Nephron progenitor cell (in vitro differentiated cells): ENCODE data around the gene SCAMP2.
A peak's percentile ranks its signal among the peaks of the same experiment; 100 is the strongest.

Source experiments
- DNase-seq: peaks from one replicate; pipeline ENCODE4 v3.0.0; 2021
- H3K27ac Mint-ChIP-seq: 2 replicates; pipeline ENCODE4 v1.8.0; 2021; ENCODE audit warnings: mild to moderate bottlenecking, moderate library complexity, mixed read lengths
- H3K27me3 Mint-ChIP-seq: 2 replicates; pipeline ENCODE4 v1.8.0; 2021; ENCODE audit warnings: mild to moderate bottlenecking, low read depth, mixed read lengths; ENCODE audit not compliant: poor library complexity
- H3K36me3 Mint-ChIP-seq: 2 replicates; pipeline ENCODE4 v1.8.0; 2021; ENCODE audit warnings: low read depth, mixed read lengths
- H3K4me1 Mint-ChIP-seq: 2 replicates; pipeline ENCODE4 v1.8.0; 2021; ENCODE audit warnings: mixed read lengths
- H3K4me3 Mint-ChIP-seq: 2 replicates; pipeline ENCODE4 v1.8.0; 2021; ENCODE audit warnings: mild to moderate bottlenecking, moderate library complexity, mixed read lengths
- H3K9me3 Mint-ChIP-seq: 2 replicates; pipeline ENCODE4 v1.8.0; 2021; ENCODE audit warnings: mild to moderate bottlenecking, moderate library complexity, mixed read lengths
- CTCF ChIP-seq: fragments of 200-600 bp; sonication (generic); IDR thresholded peaks from 2 replicates; pipeline ENCODE4 v1.5.0; 2021; ENCODE audit warnings: antibody characterized with exemption

SCAMP2 gene

GRCh38 chr15:74845208-74845568 is 28.0 kb downstream of the SCAMP2 start:
- no peak for TF ChIP-seq CTCF
- H3K4me1 Mint-ChIP-seq: peaks cover 44% of the 10 kb centered on the region
- peaks cover 26% of the 10 kb centered on the region for H3K36me3 Mint-ChIP-seq
- H3K9me3 Mint-ChIP-seq: no peaks in the 10 kb centered on the region
- DNase-seq: no peak
- H3K4me3 Mint-ChIP-seq: no peak overlapping the region
- no peaks in the 10 kb centered on the region for H3K27me3 Mint-ChIP-seq
- no peak overlapping the region for H3K27ac Mint-ChIP-seq

- no peak for TF ChIP-seq CTCF
- H3K9me3 Mint-ChIP-seq: no peaks in the 10 kb centered on the region
- H3K4me1 Mint-ChIP-seq: peaks cover 48% of the 10 kb centered on the region
- no peak for DNase-seq
- H3K27me3 Mint-ChIP-seq: no peaks in the 10 kb centered on the region
- H3K27ac Mint-ChIP-seq: peak overlapping the region; percentile 91
- no peak overlapping the region for H3K4me3 Mint-ChIP-seq
- peaks cover 26% of the 10 kb centered on the region for H3K36me3 Mint-ChIP-seq
Observed at GRCh38 chr15:74844319-74845207, 28.6 kb downstream of the SCAMP2 start.

GRCh38 chr15:74843891-74844299 is 29.3 kb downstream of the SCAMP2 start:
- Mint-ChIP-seq H3K4me1 (peaks cover 51% of the 10 kb centered on the region), H3K9me3 (no peaks in the 10 kb centered on the region), H3K4me3 (peak overlapping the region; percentile 85), H3K27ac (no peak overlapping the region), H3K27me3 (no peaks in the 10 kb centered on the region), H3K36me3 (peaks cover 26% of the 10 kb centered on the region)
- no peak for DNase-seq
- TF ChIP-seq CTCF: no peak

- TF ChIP-seq CTCF: no peak
- H3K4me3 Mint-ChIP-seq: peak overlapping the region; percentile 85
- DNase-seq: no peak
- peak overlapping the region; percentile 92 for H3K27ac Mint-ChIP-seq
- peaks cover 22% of the 10 kb centered on the region for H3K36me3 Mint-ChIP-seq
- no peaks in the 10 kb centered on the region for H3K27me3 Mint-ChIP-seq
- no peaks in the 10 kb centered on the region for H3K9me3 Mint-ChIP-seq
- peaks cover 54% of the 10 kb centered on the region for H3K4me1 Mint-ChIP-seq
Observed at GRCh38 chr15:74843445-74843828, 29.7 kb downstream of the SCAMP2 start.

- H3K4me1 Mint-ChIP-seq: peaks cover 53% of the 10 kb centered on the region
- peak; percentile 95 for DNase-seq
- no peaks in the 10 kb centered on the region for H3K27me3 Mint-ChIP-seq
- peak within 1 kb of the TSS; percentile 90 for H3K4me3 Mint-ChIP-seq
- peaks cover 16% of the 10 kb centered on the region for H3K36me3 Mint-ChIP-seq
- H3K27ac Mint-ChIP-seq: peak within 1 kb of the TSS; percentile 92
- no peaks in the 10 kb centered on the region for H3K9me3 Mint-ChIP-seq
- TF ChIP-seq CTCF: peak; percentile 55
Observed at GRCh38 chr15:74842581-74843444, 30.4 kb downstream of the SCAMP2 start, which contains the start of gene ULK3. Gene ULK3, minus strand, starts transcription at chr15:74843156. Its CDS starts 51 bp downstream, at chr15:74843105.
